ENCODE measurements around the gene PICALM. TPM values are rescaled to one million over a fixed set of nuclear protein-coding genes. Genes with fewer than 3 reads are reported as not detected.

Gene PICALM
- total and polyA plus RNA-seq, 2 of the 8 experiments (the other 6 are each of a cell fraction or from before 2014, with no cell fraction given): 69.4 to 71.3 TPM

DNA sequence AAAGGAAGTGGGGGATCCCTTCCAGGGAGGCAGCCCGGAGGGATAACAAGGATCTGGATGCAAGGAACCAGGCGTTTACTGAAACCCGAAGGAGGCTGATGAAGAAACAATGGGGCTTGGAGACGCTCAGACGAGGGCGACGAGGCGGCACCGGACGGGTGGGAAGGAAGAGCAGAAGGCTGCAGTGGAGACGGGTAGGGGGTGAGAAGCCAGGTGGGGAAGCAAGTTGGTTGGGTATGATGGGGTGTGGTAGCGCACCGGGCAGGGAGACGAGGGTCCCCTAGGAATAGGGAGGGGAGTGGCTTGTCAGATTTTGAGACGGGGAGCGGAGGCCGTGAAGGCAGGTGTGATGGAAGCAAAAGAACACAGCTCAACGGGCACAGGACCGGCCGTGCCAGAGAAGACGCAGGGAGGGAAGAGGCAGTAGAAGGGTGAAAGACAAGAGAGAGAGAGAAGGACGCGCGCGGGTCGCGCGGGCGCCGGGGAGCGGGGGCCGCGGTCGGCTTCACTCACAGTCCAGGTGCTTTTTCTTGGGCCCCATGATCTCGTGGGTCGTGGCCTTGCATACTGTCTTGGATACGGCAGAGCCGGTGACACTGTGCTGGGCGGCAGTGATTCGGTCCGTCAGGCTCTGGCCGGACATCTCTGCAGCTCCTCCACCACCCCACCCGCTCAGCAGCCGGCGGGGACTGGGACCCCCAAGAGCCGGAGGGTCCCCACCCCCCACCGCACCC, 579 bp downstream of the PICALM start (continued):
- no peak for TF ChIP-seq CBX8 (IDR thresholded peaks at IDR 0.05; ENCODE audit: borderline replicate concordance, low read depth, low read length)
- TF ChIP-seq NANOG (IDR thresholded peaks at IDR 0.05; ENCODE audit: insufficient read depth, low read depth, low read length, poor library complexity, severe bottlenecking): no peak
- TF ChIP-seq CTBP2 (IDR thresholded peaks at IDR 0.05; ENCODE audit: borderline replicate concordance, insufficient read depth, insufficient read length, low read length): no peak
- no peak for TF ChIP-seq RAD21 (IDR thresholded peaks at IDR 0.05 in 1 of 2, conservative IDR thresholded peaks at IDR 0.05 in 1 of 2; ENCODE audit: low read depth in 2 of 2, low read length in 2 of 2)
- no peak; a peak in 1 of 3 replicates for TF ChIP-seq POLR2A (IDR thresholded peaks at IDR 0.05; ENCODE audit: control extremely low read depth in 1 of 2, low read depth in 2 of 2, low read length in 2 of 2)
- no peak for TF ChIP-seq TAF7 (optimal IDR thresholded peaks at IDR 0.05; ENCODE audit: borderline replicate concordance, low read depth, low read length)
- no peak for TF ChIP-seq NRF1 (IDR thresholded peaks at IDR 0.05; ENCODE audit: low read depth, low read length)
- TF ChIP-seq CHD2 (IDR thresholded peaks at IDR 0.05; ENCODE audit: low read length): no peak

Measured in H1 (cell line).